Measurements from ENCODE around the gene DET1.

- TF ChIP-seq CTCF (IDR thresholded peaks at IDR 0.05) (no peak), EZH2 (IDR thresholded peaks at IDR 0.05; ENCODE audit: borderline replicate concordance, insufficient read depth, low read depth, low read length, poor library complexity, severe bottlenecking) (no peak)
Measured at GRCh38 chr15:88537591-88538317, 8.7 kb downstream of the DET1 start.
